Measurements from ENCODE around the gene GHDC. TPM values are rescaled to one million over a fixed set of nuclear protein-coding genes. Genes with fewer than 3 reads are reported as not detected.

GHDC gene
- total and polyA plus RNA-seq, 7 donors = 4.7 to 11.5 (median 7.7) TPM

- intact Hi-C loops (cut with DNase I) = no loop called here
- no peaks in the 10 kb centered on the region for H3K9me3 ChIP-seq
- no peaks in the 10 kb centered on the region for H3K27me3 ChIP-seq (ENCODE audit: insufficient read depth in 3 of 3, low read length in 2 of 3)
- WGBS, 3 donors = 89 to 94% (median 94%) methylated on average over 20 to 29 of the region's 29 CpGs
- H3K27ac ChIP-seq = no peak overlapping the region
- no peaks in the 10 kb centered on the region for H3K36me3 ChIP-seq (ENCODE audit: insufficient read depth in 1 of 2, low read depth in 1 of 2)
- DNase-seq = no peak
- ATAC-seq = no peak
- no peak overlapping the region for H3K4me3 ChIP-seq
- no peaks in the 10 kb centered on the region for H3K4me1 ChIP-seq
- no peak for TF ChIP-seq CTCF (IDR thresholded peaks at IDR 0.05)
These were observed 24.9 kb downstream of the GHDC start for GRCh38 chr17:42169351-42169750.

- Histone ChIP-seq H3K36me3 (ENCODE audit: insufficient read depth in 1 of 2, low read depth in 1 of 2) (no peaks in the 10 kb centered on the region), H3K27me3 (ENCODE audit: insufficient read depth in 3 of 3, low read length in 2 of 3) (no peaks in the 10 kb centered on the region), H3K9me3 (no peaks in the 10 kb centered on the region), H3K4me3 (no peak overlapping the region), H3K4me1 (no peaks in the 10 kb centered on the region), H3K27ac (no peak overlapping the region)
- TF ChIP-seq CTCF (IDR thresholded peaks at IDR 0.05) = no peak
- WGBS, 3 donors = 90 to 94% (median 93%) methylated on average over 8 of the region's 8 CpGs
- no peak for DNase-seq
- intact Hi-C loops (cut with DNase I) = no loop called here
- ATAC-seq = no peak
These were observed 26.5 kb downstream of the GHDC start for GRCh38 chr17:42167807-42168206.

GRCh38 chr17:42166196-42166763, 28.0 kb downstream of the GHDC start:
- no peak overlapping the region for H3K4me3 ChIP-seq
- no peak for TF ChIP-seq CTCF (IDR thresholded peaks at IDR 0.05)
- no peak overlapping the region for H3K27ac ChIP-seq
- ATAC-seq (no peak), DNase-seq (no peak)
- intact Hi-C loops (cut with DNase I) = no loop called here
- no peaks in the 10 kb centered on the region for H3K27me3 ChIP-seq (ENCODE audit: insufficient read depth in 3 of 3, low read length in 2 of 3)
- no peaks in the 10 kb centered on the region for H3K36me3 ChIP-seq (ENCODE audit: insufficient read depth in 1 of 2, low read depth in 1 of 2)
- H3K4me1 ChIP-seq = no peaks in the 10 kb centered on the region
- H3K9me3 ChIP-seq = no peaks in the 10 kb centered on the region
- 85 to 87% (median 86%) methylated on average over 19 of the region's 19 CpGs for WGBS, 3 donors

- Histone ChIP-seq H3K27ac (no peak overlapping the region), H3K36me3 (ENCODE audit: insufficient read depth in 1 of 2, low read depth in 1 of 2) (no peaks in the 10 kb centered on the region), H3K4me3 (no peak overlapping the region), H3K9me3 (no peaks in the 10 kb centered on the region), H3K27me3 (ENCODE audit: insufficient read depth in 3 of 3, low read length in 2 of 3) (no peaks in the 10 kb centered on the region), H3K4me1 (no peaks in the 10 kb centered on the region)
- intact Hi-C loops (cut with DNase I) = no loop called here
- no peak for DNase-seq
- TF ChIP-seq CTCF (IDR thresholded peaks at IDR 0.05) = no peak
- 79 to 81% (median 79%) methylated on average over 6 of the region's 6 CpGs for WGBS, 3 donors
- ATAC-seq = no peak
These were observed 28.5 kb downstream of the GHDC start for GRCh38 chr17:42165751-42166150.

All from psoas muscle (tissue), 8 donors.